Hematopoietic multipotent progenitor cell (in vitro differentiated cells): Measurements from ENCODE around the gene NEGR1. TPM values are rescaled to one million over a fixed set of nuclear protein-coding genes. Genes with fewer than 3 reads are reported as not detected.

Experiments used
- DNase-seq, 3 donors: peaks; one replicate each; pipeline ENCODE4 v3.0.0-alpha.2; 2011 to 2015; ENCODE audit warnings: low read depth in 2 of 3, low spot score in 2 of 3
- total RNA-seq: library from RNA; depleted of rRNA; stranded (reverse); fragments of >200 nt; gene quantifications from one replicate; pipeline ENCODE4 v1.2.3, GENCODE V29; 2012

NEGR1 gene
- total RNA-seq, 1 donor, result 3.8 TPM

DNA sequence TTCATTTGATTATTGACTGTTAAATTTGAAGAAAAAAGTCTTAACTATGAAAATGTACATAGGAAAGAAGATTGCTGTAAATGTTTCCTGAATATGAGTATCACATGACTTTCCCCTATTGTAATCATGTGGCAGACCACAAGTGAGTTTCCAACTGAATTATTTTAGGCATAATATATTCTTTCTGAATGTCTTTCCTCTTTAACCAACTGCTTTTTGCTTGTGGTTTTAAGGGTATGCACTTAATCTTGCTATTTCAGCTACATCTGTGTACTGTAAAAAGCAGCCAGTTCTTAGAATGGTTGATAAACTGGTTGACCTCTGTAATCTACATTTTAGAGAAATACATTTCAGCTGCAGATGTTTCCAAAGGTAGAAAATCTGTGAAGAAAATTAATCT is 400.7 kb downstream of the NEGR1 start:
- DNase-seq, result peak in 2 of 3 donors; percentile 73 to 92

DNA sequence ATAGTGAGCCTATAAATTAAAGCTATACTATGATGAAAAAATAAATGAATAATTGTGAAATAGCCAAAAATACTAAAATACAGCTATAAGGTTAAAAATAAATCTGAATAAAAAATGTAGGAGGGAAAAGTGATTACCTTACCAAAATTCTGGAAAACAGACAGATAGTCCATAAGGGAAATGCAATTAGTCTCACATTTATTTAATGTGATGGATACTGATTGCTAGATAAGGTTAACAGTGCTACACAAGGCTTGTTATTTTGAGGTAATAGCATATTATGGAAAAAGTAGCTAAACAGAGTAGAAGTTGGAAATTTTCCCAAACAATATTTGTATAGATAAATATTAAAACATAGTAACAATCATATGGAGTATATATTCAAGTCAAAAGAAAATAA is 413.0 kb downstream of the NEGR1 start:
- DNase-seq, result no peak

DNA sequence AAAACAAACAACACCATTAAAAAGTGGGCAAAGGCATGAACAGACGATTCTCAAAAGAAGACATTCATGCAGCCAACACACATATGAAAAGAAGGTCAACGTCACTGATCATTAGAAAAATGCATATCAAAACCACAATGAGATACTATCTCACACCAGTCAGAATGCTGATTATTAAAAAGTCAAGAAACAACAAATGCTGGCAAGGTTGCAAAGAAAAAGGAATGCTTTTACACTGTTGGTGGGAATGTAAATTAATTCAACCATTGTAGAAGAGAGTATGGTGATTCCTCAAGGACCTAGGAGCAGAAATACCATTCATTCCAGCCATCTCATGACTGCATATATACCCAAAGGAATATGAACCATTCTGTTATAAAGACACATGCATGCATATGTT is 419.6 kb downstream of the NEGR1 start:
- DNase-seq, result no peak

DNA sequence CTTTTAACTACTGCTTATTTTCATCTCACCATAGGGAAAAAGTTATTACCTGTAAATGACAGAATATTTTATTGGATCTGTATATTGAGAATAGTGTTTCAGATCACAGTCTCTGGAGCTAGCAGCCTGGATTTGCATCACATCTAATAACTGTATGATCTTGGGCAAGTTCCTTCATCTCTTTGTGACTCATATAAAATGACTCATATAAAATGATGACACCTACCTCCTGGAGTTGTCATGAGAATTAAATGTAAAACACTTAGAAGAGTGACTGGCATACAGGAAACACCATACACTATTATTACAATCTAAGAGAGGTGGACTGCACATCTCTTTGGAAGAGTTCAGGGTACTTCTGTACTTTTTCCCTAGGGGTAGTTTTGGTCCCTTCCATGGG is 421.3 kb downstream of the NEGR1 start:
- peak in 2 of 3 donors; percentile 24 to 52 for DNase-seq

DNA sequence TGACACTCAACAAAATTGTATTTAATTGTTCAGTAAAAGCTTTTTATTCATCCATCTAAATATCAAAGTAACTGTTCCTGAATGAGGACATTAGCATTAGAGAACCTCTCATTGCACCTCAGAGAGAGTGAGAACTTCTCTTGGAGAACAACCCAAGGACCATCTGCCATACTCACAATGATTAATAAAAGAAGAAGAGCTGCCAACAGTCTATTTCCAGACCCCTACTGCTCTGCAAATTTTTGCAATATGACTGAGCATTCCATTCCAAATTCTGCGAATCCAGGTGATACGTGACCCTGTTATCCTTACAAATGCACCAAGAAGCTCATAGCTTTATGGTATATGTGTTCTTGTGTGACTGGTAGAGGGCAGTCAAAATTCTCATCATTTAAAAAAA is 422.5 kb downstream of the NEGR1 start:
- DNase-seq, result no peak

DNA sequence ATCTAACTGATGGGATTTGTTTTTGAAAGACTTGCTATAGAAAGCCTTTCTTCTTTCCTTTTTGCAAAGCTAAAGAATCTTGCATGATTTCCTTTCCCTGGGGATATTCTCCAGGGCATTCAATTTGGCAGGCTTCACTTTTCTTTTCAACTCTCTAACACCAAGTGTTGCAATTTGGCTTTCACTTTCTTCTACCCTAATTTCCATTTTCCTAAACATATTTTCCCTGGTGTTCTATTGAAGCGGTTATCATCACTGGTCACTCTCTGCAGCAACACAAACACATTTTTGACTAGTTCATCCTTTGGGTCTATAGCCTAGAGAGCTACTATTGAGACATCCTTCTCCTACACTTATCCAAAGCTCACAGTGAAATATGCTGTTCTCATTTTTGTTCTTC is 424.5 kb downstream of the NEGR1 start:
- no peak for DNase-seq

DNA sequence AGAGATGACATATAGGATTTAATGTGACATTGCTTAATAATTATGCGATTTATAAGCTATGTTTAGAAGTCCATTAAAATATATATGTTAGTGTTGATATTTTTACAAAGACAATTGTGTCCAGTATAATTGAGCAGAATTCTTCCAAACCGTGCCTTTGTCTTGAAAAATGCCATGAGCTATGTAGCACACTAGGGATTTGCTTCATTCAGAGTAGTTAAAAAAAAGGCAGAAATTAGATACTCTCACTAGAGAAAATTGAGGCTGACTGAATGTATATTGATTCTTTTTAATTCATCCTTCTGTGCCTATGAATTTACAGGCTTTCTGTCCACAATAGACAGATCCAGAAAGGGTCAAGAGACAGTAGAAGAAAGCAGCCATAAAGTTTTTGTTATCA is 429.0 kb downstream of the NEGR1 start:
- no peak for DNase-seq

DNA sequence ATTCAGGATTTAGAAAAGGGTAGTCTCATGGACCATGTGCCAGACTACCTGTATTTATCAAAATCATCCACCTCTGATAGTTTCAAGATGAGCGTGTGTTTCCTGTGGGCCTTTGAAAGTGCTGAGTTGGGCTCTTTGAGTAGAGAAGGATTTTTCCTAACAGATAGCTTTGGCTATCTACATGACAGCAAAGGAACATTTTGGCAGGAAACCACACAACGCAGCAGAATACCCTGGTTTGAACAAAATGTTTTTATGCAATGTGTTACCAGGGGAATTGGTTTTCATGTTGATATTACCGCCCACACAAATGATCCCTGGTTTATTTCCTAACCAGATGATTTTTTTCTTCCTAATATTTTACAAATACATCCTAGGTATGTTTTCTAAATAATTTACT is 431.4 kb downstream of the NEGR1 start:
- DNase-seq, result peak in 1 of 3 donors; percentile 38

DNA sequence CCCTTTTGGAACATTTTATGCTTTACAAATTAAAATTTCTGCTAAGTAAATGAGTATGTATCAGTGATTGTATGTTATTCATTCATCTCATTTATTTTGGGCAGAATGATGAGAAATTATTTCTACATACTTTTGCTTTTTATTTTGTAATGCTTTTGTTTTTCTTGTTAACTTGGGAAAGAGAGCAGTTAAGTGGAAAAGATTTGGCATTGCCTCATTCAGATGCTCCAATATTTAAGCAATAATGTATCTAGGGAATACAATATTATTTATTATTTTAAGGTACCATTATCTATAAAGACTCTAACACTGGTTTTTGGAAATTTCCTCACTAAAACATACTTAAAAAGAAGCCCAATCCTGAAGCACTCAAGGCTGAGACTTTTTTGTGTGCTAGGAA is 431.8 kb downstream of the NEGR1 start:
- no peak for DNase-seq

DNA sequence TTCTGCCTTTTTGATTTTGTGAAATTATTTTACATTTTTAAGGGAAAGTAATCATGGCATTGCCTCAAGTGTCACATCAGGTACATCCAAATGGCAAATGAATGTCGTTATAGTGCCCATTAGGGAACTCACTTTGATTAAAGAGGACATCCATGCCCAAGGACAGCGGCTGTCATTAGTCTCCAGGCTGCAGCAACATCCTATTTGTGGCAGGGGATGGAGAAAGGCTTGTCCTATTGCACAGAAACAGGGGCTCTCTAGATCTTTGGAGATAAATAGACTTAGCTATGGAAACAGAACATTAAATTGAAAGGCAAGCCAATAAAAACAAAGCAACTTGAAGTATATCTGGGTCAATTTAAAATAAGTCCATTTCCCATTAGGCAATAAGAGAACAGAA is 439.3 kb downstream of the NEGR1 start:
- DNase-seq, result no peak

DNA sequence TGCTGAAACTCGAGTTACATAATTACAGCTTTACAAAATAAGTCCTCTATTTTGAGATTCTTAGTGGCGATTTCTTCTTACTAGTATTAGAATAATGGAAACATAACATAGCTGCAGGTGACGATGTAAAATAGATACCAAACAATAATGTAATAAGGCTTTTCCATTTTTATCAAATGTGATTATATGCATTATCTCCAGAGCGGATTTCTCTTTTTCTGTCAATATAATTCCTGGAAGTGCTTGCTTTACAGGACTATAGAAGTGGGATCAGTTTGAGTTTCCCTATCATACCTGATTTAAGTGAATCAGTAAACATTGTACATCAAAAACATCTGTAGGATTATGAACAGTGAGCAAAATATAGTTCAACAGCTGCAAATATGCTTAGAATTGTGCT is 442.5 kb downstream of the NEGR1 start:
- no peak for DNase-seq

DNA sequence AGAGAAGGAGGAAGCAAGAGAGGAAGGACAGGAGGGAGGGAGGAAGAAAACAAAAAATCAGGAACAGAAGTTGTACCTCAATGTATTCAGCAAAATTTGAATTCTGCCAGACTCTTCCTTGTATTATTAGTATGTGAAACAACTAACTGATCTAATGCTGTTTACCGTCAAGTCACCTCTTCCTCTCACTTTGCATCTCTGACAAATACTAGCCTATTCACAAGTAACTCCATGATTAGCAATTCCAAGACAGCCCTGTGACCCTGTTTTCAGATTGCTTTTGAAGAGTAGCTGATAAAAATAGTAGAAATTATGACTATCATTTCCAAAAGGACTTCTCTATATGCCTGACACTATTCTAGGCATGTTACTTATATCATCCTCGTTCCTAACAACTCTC is 445.4 kb downstream of the NEGR1 start:
- no peak for DNase-seq

DNA sequence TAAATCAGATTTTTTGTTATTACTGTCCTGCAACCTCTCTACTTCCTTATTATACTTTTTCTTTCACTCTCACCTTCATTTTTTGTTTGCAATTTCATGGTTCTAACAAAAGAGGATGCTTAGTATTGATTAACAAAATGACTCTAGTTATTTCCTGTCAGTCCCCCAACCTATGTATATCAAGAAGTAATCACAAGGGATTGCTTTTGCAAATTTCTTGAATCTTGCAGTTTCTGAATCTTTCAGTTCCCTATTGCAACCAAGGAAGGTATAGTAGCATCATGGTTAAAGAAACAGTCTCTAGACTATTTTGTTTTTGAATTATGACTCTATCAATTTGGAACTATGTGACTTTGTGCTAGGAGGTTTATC is 446.9 kb downstream of the NEGR1 start:
- DNase-seq, result peak in 1 of 3 donors; percentile 30

DNA sequence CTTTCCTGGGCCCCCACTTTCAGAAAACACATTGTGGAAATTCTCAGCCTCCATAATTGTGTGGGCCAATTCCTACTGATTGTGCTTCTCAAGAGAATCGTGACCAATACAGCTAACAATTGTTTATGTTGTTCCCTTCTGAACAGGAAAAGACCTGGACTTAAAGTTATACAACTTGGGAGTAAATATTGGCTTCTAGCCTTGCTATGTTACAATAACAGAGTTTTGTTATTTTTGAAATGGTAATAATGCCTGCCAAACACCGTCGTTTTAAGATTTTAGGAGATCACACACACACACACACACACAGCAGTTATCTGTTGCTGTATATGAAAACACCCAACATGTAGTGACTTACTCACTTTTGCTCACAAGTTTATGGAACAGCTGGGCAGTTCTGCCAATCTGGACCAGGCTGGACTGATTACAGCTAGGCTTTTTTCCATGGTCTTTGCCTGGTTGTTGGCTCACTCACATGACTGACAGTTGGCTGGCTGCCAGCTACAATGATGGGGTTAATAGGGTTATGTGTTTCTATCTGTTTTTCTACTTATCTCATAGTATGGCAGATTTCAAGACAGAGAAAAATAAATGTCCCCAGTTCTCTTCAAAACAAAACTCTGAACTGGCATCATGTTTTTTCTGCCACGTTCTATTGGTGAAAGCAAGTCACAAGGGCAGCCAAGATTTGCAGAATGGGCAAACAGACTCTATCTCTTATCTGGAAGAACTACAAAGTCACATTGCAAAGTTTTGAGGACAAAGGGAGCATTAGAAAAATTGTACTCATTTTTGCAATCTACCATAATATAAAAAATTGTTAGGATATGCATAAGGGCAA is 447.5 kb downstream of the NEGR1 start:
- peak in 1 of 3 donors; percentile 9 for DNase-seq

DNA sequence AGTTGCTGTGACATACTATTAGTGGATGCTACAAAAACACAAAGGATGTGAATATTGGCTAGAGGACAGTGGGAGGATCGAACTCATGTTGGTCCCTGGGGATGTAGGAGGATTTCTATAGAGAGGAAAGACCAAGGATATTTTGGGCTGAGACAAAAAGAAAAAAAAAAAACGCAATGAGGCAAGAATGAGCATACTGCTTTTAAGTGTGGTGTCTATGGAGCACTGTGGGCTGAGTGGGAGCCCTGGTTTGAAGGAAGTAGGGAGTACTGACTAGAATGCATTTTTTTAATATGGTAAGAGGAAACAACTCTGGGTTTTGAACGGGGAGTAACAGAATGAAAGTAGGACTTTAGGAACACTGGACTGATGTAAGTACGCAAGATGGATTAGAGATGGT is 450.7 kb downstream of the NEGR1 start:
- DNase-seq, result no peak

DNA sequence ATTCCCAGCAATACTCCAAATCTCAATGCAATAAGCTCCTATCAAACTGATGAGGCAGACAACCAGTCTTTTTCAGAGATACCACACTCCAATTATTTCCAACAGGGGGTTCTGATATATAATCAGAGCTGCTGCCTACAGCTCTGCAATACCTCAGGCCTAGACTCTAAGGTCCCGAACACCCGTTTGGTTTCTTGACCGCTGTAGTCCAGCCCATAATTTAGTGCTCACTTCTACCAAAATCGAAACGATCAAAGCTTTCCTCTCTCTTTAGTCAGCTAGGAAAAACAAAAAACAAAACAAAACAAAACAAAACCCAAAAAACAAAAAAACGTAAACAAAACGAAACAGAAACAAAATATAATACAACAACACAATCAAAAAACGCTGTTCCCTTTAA is 453.0 kb downstream of the NEGR1 start:
- no peak for DNase-seq

DNA sequence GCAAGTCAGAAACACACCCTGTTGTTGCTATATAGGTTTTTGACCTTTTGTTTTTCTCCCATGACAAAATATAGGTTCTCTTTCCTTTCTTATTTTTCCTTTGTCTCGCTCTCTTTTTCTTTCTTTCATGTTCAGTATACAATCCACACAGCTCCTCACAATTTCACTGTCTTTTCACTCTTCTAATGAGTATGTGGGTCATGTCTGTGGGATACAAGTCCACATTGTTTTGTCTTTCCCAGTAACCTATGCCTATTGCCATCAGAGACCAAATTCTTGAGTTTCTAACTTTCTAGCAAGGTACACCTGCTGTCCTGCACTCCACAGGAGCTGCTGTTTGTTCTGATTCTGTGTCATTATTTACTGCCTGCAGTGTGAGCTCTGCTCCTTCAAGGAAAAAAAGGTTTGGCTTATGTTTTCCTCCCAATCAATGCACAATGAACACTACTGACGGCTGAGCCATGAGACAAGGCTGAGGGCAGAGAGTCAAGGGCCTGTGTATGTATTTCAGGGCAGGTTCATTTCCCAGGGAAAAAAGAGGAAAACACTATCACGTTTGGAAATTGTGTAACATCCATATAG is 453.8 kb downstream of the NEGR1 start:
- no peak for DNase-seq

DNA sequence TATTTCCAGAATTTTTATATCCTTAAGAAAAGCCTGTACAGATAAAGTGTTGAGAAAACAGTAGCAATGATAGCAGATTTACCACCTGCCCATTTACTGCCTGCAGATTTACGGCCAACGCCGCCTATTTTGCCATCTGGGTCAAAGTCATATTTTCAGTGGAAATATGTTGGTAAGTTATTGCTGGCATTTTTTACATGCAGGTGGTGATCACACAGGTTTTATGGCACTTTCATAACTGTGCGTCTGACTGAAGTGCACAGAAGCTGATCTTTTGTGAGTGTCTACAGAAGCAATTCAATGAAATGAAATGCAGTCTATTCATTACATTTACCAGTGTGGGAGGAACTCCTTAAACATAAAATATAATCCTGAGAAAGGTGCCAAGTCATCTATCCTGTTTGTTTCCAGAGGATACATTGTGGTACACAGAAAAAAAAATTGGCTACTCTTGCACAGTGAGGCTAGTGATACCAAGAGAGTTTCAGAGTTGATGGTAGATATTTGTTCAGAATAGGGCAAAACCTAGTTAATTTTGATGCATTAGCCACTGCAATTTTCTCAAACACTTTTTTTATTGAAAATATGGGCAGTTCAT is 458.5 kb downstream of the NEGR1 start:
- DNase-seq, result peak in 1 of 3 donors; percentile 62

DNA sequence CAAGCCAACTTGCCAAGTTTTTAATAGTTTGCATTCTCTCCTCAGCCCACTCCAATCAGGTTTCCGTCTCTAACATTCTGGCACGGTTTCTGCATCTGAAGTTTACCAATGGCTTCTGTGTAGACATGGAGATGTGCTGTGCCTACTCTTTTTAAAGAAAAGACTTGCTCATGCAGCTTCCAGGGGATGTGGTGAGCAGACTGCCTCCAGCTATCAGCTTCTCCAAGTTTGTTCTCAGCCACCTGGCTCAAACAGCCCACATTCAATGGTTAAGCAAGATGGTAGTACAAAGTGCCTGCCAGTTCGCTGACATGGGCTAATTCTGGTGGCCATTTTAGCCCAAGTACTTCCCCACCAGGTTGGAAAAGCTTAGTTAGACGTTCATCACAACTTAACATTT is 465.3 kb downstream of the NEGR1 start:
- no peak for DNase-seq

DNA sequence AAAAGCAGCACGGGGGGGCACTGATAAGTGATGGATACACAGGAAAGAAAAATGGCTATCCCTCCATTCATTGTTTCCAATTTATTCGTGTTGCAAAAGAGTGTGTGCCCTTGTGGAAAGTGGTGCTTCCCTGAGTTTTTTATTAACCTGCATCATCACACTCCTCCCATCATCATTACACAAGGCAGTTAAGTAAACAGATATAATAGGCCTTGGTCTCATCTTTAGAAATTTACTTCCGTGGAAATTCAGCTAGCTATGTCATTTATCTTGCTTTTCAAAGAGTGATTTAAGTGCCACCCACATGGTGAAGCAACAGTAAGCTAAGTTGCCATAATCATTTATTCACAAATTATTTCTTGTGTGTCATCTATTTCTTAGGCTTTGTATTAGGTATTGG is 473.3 kb downstream of the NEGR1 start:
- no peak for DNase-seq

DNA sequence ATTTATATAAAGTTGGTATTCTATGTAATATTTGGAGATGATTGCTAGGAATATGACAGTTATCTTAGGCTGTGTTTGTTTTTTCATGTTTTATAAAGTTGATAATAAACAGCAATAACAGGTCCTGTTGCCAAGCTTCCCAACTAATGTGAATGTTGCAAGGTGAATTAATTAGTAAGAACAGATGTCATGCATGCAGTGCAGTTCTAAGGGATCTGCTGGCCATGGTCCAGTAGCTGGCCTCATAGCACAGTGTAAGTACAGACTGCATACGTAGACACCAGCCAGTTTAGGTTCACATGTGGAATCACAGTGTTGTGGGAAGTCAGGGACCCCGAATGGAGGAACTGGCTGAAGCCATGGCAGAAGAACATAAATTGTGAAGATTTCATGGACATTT is 478.2 kb downstream of the NEGR1 start:
- DNase-seq, result no peak

DNA sequence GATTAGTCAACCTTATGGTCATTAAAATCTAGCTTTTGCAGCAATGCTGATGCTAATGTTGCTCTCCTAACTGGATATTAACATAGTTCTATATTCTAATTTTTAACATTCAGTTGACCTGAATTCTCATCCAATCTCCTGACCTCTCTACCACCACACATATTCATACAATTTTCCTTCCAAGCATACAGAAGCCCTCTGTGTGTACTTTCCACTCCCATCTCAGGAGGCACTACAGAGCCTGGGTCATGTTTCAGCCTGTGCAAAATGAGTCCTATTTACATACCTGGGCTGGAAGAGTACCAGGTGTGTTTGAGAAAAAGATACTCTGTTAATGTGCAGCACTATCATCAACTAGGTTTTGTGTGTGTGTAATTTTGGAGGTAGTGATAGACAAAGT is 486.3 kb downstream of the NEGR1 start:
- DNase-seq, result no peak
